ENCODE measurements around the gene ADRA2C.

ADRA2C gene

DNA sequence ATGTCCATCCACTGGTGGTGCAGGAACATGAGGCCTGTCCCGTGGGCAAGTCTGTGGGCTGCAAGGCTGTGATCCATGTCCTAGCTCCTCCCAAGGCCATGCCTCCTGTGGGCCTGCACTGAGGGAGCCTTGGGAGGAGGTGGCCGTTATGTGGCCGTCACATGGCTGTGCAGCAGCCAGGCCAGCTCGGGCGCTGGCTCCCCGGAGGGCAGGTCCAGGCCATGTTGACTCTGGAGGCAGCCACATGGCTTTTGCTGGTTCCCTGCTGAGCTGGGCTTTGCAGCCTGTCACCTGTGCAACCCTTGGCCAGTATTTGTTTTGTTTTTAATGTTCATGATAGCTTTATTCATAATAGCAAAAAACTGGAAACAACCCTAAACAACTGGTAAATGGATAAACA, 13.3 kb downstream of the ADRA2C start:
- Mint-ChIP-seq H3K36me3 (ENCODE audit: insufficient read depth) (no peaks in the 10 kb centered on the region), H3K4me3 (no peak overlapping the region), H3K27me3 (peaks cover 21% of the 10 kb centered on the region), H3K4me1 (no peaks in the 10 kb centered on the region), H3K27ac (ENCODE audit: low read depth) (no peak overlapping the region), H3K9me3 (no peaks in the 10 kb centered on the region)
- ATAC-seq (replicated peaks; ENCODE audit: extremely low read depth, poor library complexity, severe bottlenecking) = no peak
- DNase-seq (ENCODE audit: low spot score in 2 of 2) = no peak

GRCh38 chr4:3780347-3781171, 14.4 kb downstream of the ADRA2C start:
- Mint-ChIP-seq H3K9me3 (no peaks in the 10 kb centered on the region), H3K27me3 (peaks cover 21% of the 10 kb centered on the region), H3K27ac (ENCODE audit: low read depth) (no peak overlapping the region), H3K36me3 (ENCODE audit: insufficient read depth) (no peaks in the 10 kb centered on the region), H3K4me3 (no peak overlapping the region), H3K4me1 (no peaks in the 10 kb centered on the region)
- no peak for ATAC-seq (replicated peaks; ENCODE audit: extremely low read depth, poor library complexity, severe bottlenecking)
- no peak for DNase-seq (ENCODE audit: low spot score in 2 of 2)

GRCh38 chr4:3781193-3781886, 15.2 kb downstream of the ADRA2C start:
- H3K9me3 Mint-ChIP-seq = no peaks in the 10 kb centered on the region
- H3K4me3 Mint-ChIP-seq = no peak overlapping the region
- ATAC-seq (replicated peaks; ENCODE audit: extremely low read depth, poor library complexity, severe bottlenecking) = no peak
- H3K27ac Mint-ChIP-seq (ENCODE audit: low read depth) = no peak overlapping the region
- peaks cover 3% of the 10 kb centered on the region for H3K36me3 Mint-ChIP-seq (ENCODE audit: insufficient read depth)
- no peak for DNase-seq (ENCODE audit: low spot score in 2 of 2)
- peaks cover 21% of the 10 kb centered on the region for H3K27me3 Mint-ChIP-seq
- no peaks in the 10 kb centered on the region for H3K4me1 Mint-ChIP-seq

- Mint-ChIP-seq H3K4me1 (no peaks in the 10 kb centered on the region), H3K36me3 (ENCODE audit: insufficient read depth) (peaks cover 3% of the 10 kb centered on the region), H3K4me3 (no peak overlapping the region), H3K9me3 (no peaks in the 10 kb centered on the region), H3K27me3 (peaks cover 21% of the 10 kb centered on the region), H3K27ac (ENCODE audit: low read depth) (no peak overlapping the region)
- DNase-seq (ENCODE audit: low spot score in 2 of 2) = no peak
- ATAC-seq (replicated peaks; ENCODE audit: extremely low read depth, poor library complexity, severe bottlenecking) = no peak
Observed at GRCh38 chr4:3781997-3782930, 16.1 kb downstream of the ADRA2C start.

- Mint-ChIP-seq H3K27ac (ENCODE audit: low read depth) (no peak overlapping the region), H3K36me3 (ENCODE audit: insufficient read depth) (peaks cover 3% of the 10 kb centered on the region), H3K9me3 (no peaks in the 10 kb centered on the region), H3K4me3 (no peak overlapping the region), H3K27me3 (peaks cover 21% of the 10 kb centered on the region), H3K4me1 (no peaks in the 10 kb centered on the region)
- ATAC-seq (replicated peaks; ENCODE audit: extremely low read depth, poor library complexity, severe bottlenecking) (no peak), DNase-seq (ENCODE audit: low spot score in 2 of 2) (no peak)
Observed at GRCh38 chr4:3783693-3784306, 17.6 kb downstream of the ADRA2C start.

GRCh38 chr4:3784454-3785291, 18.5 kb downstream of the ADRA2C start:
- DNase-seq (ENCODE audit: low spot score in 2 of 2) (no peak), ATAC-seq (replicated peaks; ENCODE audit: extremely low read depth, poor library complexity, severe bottlenecking) (no peak)
- Mint-ChIP-seq H3K9me3 (no peaks in the 10 kb centered on the region), H3K36me3 (ENCODE audit: insufficient read depth) (peaks cover 3% of the 10 kb centered on the region), H3K27me3 (peaks cover 29% of the 10 kb centered on the region), H3K4me1 (no peaks in the 10 kb centered on the region), H3K27ac (ENCODE audit: low read depth) (no peak overlapping the region), H3K4me3 (no peak overlapping the region)

GRCh38 chr4:3785292-3785565, 19.0 kb downstream of the ADRA2C start:
- ATAC-seq (replicated peaks; ENCODE audit: extremely low read depth, poor library complexity, severe bottlenecking) = no peak
- no peak overlapping the region for H3K4me3 Mint-ChIP-seq
- H3K9me3 Mint-ChIP-seq = no peaks in the 10 kb centered on the region

GRCh38 chr4:3786196-3786869, 20.1 kb downstream of the ADRA2C start:
- H3K4me3 Mint-ChIP-seq = no peak overlapping the region
- H3K36me3 Mint-ChIP-seq (ENCODE audit: insufficient read depth) = peaks cover 3% of the 10 kb centered on the region
- no peak for ATAC-seq (replicated peaks; ENCODE audit: extremely low read depth, poor library complexity, severe bottlenecking)
- no peak overlapping the region for H3K27ac Mint-ChIP-seq (ENCODE audit: low read depth)
- peaks cover 46% of the 10 kb centered on the region for H3K27me3 Mint-ChIP-seq
- DNase-seq (ENCODE audit: low spot score in 2 of 2) = no peak
- no peaks in the 10 kb centered on the region for H3K9me3 Mint-ChIP-seq
- H3K4me1 Mint-ChIP-seq = no peaks in the 10 kb centered on the region

More at GRCh38 chr4:3785292-3785565, 19.0 kb downstream of the ADRA2C start:
- Mint-ChIP-seq H3K27ac (ENCODE audit: low read depth) (no peak overlapping the region), H3K27me3 (peaks cover 35% of the 10 kb centered on the region), H3K4me1 (no peaks in the 10 kb centered on the region), H3K36me3 (ENCODE audit: insufficient read depth) (peaks cover 3% of the 10 kb centered on the region)
- DNase-seq (ENCODE audit: low spot score in 2 of 2) = no peak

GRCh38 chr4:3787489-3788365, 21.5 kb downstream of the ADRA2C start:
- ATAC-seq (replicated peaks; ENCODE audit: extremely low read depth, poor library complexity, severe bottlenecking) = no peak
- peaks cover 57% of the 10 kb centered on the region for H3K27me3 Mint-ChIP-seq
- H3K4me3 Mint-ChIP-seq = no peak overlapping the region
- DNase-seq (ENCODE audit: low spot score in 2 of 2) = no peak
- H3K4me1 Mint-ChIP-seq = no peaks in the 10 kb centered on the region
- no peaks in the 10 kb centered on the region for H3K9me3 Mint-ChIP-seq
- H3K36me3 Mint-ChIP-seq (ENCODE audit: insufficient read depth) = peaks cover 3% of the 10 kb centered on the region
- H3K27ac Mint-ChIP-seq (ENCODE audit: low read depth) = no peak overlapping the region

- no peaks in the 10 kb centered on the region for H3K9me3 Mint-ChIP-seq
- no peak for ATAC-seq (replicated peaks; ENCODE audit: extremely low read depth, poor library complexity, severe bottlenecking)
- H3K4me3 Mint-ChIP-seq = no peak overlapping the region
- DNase-seq (ENCODE audit: low spot score in 2 of 2) = no peak
- peaks cover 62% of the 10 kb centered on the region for H3K27me3 Mint-ChIP-seq
- H3K4me1 Mint-ChIP-seq = no peaks in the 10 kb centered on the region
- H3K27ac Mint-ChIP-seq (ENCODE audit: low read depth) = no peak overlapping the region
- H3K36me3 Mint-ChIP-seq (ENCODE audit: insufficient read depth) = peaks cover 3% of the 10 kb centered on the region
Observed at GRCh38 chr4:3788366-3788660, 22.1 kb downstream of the ADRA2C start.

GRCh38 chr4:3789587-3789986, 23.4 kb downstream of the ADRA2C start:
- no peak overlapping the region for H3K4me3 Mint-ChIP-seq
- H3K4me1 Mint-ChIP-seq = no peaks in the 10 kb centered on the region
- peaks cover 3% of the 10 kb centered on the region for H3K36me3 Mint-ChIP-seq (ENCODE audit: insufficient read depth)
- ATAC-seq (replicated peaks; ENCODE audit: extremely low read depth, poor library complexity, severe bottlenecking) (no peak), DNase-seq (ENCODE audit: low spot score in 2 of 2) (no peak)
- no peak overlapping the region for H3K27ac Mint-ChIP-seq (ENCODE audit: low read depth)
- peaks cover 70% of the 10 kb centered on the region for H3K27me3 Mint-ChIP-seq
- peaks cover 1% of the 10 kb centered on the region for H3K9me3 Mint-ChIP-seq

All from central memory CD8-positive, alpha-beta T cell (primary cell).